Heart left ventricle (tissue), 13 donors: ENCODE data around the gene ABHD14A.

Source experiments
- POLR2A ChIP-seq, 2 donors: fragments of 450-650 bp; IDR thresholded peaks; one replicate each; pipeline ENCODE4 v1.6.1; 2017; ENCODE audit warnings: antibody characterized with exemption in 2 of 2, mild to moderate bottlenecking in 2 of 2, moderate library complexity in 2 of 2
- TF ChIP-seq, protein P1 (sequence below), 12 donors: fragments of 200-600 bp; sonication (generic) in 4 of 12; IDR thresholded peaks; one replicate each; pipeline versions ENCODE4 v1.5.0 to v1.8.0; 2018 to 2022; ENCODE audit warnings: antibody characterized with exemption in 12 of 12, mild to moderate bottlenecking in 5 of 12
- donor health status: ischemic (EF 13 %, LVEDD 7.1; RV severe dilation, severe dysfunction).
- donor health status: DM: no; HTN: yes; CAD: no.
- donor health status: DM: no; HTN: no; CAD: no.
- donor health status: ischemic (EF 25% LVEDD 6.9; RV normal size, moderate dysfunction).
- donor health status: ischemic (EF 25% LVEDD 5.7; RV mildly dilated, moderate dysfunction).
- donor health status: ischemic (EF 35%, LVEDD 5.7; RV mildly dilated, moderate dysfunction).
- donor health status: nonischemic (EF 11% LVEDD 7.7; RV severe dilation, severe dysfunction).
- donor health status: DM: yes; HTN: yes; CAD: no.
- donor health status: PGD.
- donor health status: ischemic (EF 29% LVEDD 5.4; RV normal size, mild dysfunction).
- donor health status: nonischemic (EF 23%, LVEDD 6.1; RV moderate dilation, normal function).

DNA sequence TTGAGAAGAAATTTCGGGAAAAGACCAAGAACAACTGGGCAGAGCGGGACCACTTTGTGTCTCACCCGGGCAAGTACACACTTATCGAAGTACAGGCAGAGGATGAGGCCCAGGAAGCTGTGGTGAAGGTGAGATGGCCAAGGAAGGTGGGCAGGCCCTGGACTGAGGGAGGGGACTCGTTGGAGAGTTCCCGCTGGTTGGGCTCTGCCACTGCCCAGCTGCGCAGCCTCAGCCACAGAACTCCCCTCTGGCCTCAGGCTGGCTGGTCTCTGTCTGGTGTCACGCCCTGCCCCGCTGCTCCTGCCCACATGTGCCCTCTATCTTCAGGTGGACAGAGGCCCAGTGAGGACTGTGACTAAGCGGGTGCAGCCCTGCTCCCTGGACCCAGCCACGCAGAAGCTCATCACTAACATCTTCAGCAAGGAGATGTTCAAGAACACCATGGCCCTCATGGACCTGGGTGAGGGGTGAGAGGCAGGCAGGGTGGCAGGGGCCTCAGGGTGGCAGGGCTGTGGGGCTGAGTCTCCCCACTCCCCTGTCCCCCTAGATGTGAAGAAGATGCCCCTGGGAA lies 30.3 kb upstream of the ABHD14A start:
- TF ChIP-seq, protein P1, sequence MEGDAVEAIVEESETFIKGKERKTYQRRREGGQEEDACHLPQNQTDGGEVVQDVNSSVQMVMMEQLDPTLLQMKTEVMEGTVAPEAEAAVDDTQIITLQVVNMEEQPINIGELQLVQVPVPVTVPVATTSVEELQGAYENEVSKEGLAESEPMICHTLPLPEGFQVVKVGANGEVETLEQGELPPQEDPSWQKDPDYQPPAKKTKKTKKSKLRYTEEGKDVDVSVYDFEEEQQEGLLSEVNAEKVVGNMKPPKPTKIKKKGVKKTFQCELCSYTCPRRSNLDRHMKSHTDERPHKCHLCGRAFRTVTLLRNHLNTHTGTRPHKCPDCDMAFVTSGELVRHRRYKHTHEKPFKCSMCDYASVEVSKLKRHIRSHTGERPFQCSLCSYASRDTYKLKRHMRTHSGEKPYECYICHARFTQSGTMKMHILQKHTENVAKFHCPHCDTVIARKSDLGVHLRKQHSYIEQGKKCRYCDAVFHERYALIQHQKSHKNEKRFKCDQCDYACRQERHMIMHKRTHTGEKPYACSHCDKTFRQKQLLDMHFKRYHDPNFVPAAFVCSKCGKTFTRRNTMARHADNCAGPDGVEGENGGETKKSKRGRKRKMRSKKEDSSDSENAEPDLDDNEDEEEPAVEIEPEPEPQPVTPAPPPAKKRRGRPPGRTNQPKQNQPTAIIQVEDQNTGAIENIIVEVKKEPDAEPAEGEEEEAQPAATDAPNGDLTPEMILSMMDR (IDR thresholded peaks at IDR 0.05) = no peak
- no peak for TF ChIP-seq POLR2A (IDR thresholded peaks at IDR 0.05)
